Activated T-helper 17 cell treated with anti-CD3 and anti-CD28 coated beads, Interleukin-2, amount 50 U/mL, for 72 hours (primary cell): Measurements from ENCODE around the gene RAD54L. TPM values are rescaled to one million over a fixed set of nuclear protein-coding genes. Genes with fewer than 3 reads are reported as not detected.
"Not testable (repeated sequence)": the region's sequence is repeated elsewhere in the genome, so short reads cannot be mapped to it uniquely, and the experiment has no call there.

Experiments used
- ATAC-seq: fragments of 150-1000 bp; cut with Tn5 transposase; replicated peaks from 2 replicates; pipeline ENCODE4 v1.10.0; 2021; ENCODE audit warnings: mild to moderate bottlenecking, moderate library complexity
- H3K27ac Mint-ChIP-seq: one replicate; pipeline ENCODE4 v1.8.0; 2022; ENCODE audit warnings: mixed read lengths
- H3K27me3 Mint-ChIP-seq: one replicate; pipeline ENCODE4 v1.8.0; 2022; ENCODE audit warnings: mixed read lengths
- H3K36me3 Mint-ChIP-seq: one replicate; pipeline ENCODE4 v1.8.0; 2022; ENCODE audit warnings: low read depth, mild to moderate bottlenecking, mixed read lengths
- H3K4me1 Mint-ChIP-seq: one replicate; pipeline ENCODE4 v1.8.0; 2022; ENCODE audit warnings: mixed read lengths
- H3K4me3 Mint-ChIP-seq: one replicate; pipeline ENCODE4 v1.8.0; 2022; ENCODE audit warnings: mild to moderate bottlenecking, mixed read lengths
- H3K9me3 Mint-ChIP-seq: one replicate; pipeline ENCODE4 v1.8.0; 2022; ENCODE audit warnings: mixed read lengths
- total RNA-seq, 2 donors: library from RNA; stranded (reverse); gene quantifications; one replicate each; pipeline ENCODE4 v1.2.3, GENCODE V29; 2022

RAD54L gene
- total RNA-seq, 2 donors from 2014 or later: 50.8 to 56.5 TPM

DNA sequence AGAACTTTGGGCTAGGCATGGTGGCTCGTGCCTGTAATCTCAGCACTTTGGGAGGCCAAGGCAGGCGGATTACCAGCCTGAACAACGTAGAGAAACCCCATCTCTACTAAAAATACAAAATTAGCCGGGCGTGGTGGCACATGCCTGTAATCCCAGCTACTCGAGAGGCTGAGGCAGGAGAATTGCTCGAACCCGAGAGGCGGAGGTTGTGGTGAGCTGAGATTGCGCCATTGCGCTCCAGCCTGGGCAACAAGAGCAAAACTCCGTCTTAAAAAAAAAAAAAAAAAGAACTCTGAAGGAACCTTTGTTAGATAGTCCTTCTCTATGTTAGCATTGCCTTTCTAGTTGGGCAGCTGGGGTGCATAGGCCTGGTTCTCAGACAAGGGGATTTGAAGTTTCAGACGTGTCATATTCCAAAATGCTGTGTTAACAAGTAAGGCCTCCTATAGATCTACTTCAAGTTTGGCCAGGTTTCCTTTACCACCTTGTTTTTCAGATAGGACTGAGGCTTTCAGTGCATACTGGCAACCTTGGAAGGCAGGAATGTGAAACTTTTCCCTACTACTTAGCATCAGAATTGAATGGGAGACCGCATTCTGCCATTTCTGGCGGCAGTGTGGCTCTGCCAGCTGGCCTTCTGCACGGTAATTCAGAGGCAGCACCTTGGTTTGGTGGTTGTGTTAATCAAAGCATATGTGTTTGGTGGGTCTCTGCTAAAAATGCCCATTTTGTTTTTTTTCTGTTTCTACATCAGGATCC lies 62.0 kb downstream of the RAD54L start:
- no peaks in the 10 kb centered on the region for H3K27me3 Mint-ChIP-seq
- H3K27ac Mint-ChIP-seq: no peak overlapping the region
- H3K4me1 Mint-ChIP-seq: peaks cover 18% of the 10 kb centered on the region
- ATAC-seq: no peak
- peaks cover 100% of the 10 kb centered on the region for H3K36me3 Mint-ChIP-seq
- H3K9me3 Mint-ChIP-seq: no peaks in the 10 kb centered on the region
- no peak overlapping the region for H3K4me3 Mint-ChIP-seq

DNA sequence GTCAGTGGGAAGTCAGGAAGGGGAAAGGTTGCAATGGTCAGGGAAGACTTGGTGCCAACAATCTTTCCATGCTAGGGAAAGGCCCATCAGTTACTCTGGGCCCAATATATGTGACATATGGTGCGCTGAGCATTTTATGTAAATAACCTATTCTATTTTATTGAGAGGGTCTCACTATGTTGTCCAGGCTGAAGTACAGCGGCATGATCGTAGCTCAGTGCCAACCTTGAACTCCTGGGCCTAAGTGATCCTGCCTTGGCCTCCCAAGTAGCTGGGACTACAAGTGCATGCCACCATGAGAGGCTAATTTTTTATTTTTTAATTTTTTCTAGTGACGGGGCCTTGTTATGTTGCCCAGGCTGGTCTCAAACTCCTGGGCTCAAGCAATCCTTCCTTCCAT lies 62.8 kb downstream of the RAD54L start:
- peaks cover 100% of the 10 kb centered on the region for H3K36me3 Mint-ChIP-seq
- ATAC-seq: no peak
- no peak overlapping the region for H3K27ac Mint-ChIP-seq
- no peaks in the 10 kb centered on the region for H3K9me3 Mint-ChIP-seq
- peaks cover 18% of the 10 kb centered on the region for H3K4me1 Mint-ChIP-seq
- H3K4me3 Mint-ChIP-seq: no peak overlapping the region
- H3K27me3 Mint-ChIP-seq: no peaks in the 10 kb centered on the region

DNA sequence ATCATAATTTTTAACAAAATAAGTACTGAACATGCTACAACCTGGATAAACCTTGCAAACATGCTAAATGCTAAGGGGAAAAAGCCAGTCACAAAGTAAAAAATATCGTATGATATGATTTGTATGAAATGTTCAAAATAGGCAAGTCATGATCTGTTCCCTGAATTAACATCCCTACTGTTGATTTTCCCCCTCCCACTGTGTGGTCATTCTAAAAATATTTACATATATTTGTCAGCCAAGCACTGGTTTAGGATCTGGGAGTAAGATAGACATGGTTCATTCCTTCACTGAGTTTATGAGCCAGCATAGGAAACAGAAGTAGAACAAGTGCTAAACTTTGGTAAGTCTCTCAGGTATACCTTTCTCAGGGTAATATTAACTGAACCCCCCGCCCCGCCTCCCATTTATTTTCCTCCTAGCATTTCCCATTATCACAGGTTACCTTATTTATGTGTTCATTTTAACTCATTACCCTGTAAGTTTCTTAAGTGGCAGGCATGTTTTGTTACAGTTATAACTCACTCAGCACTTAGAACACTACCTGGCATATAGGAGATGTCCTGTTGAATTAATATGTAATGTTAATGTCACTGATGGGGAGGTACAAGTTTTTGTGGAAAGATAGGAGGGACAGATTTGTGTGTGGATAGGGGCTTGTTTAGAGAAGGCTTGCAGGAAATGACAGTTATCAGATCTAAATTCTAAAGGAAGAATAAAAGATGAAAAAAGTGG lies 68.3 kb downstream of the RAD54L start:
- no peak for ATAC-seq
- Mint-ChIP-seq H3K9me3 (no peaks in the 10 kb centered on the region), H3K27me3 (no peaks in the 10 kb centered on the region), H3K27ac (no peak overlapping the region), H3K4me1 (no peaks in the 10 kb centered on the region), H3K4me3 (no peak overlapping the region), H3K36me3 (peaks cover 70% of the 10 kb centered on the region)

DNA sequence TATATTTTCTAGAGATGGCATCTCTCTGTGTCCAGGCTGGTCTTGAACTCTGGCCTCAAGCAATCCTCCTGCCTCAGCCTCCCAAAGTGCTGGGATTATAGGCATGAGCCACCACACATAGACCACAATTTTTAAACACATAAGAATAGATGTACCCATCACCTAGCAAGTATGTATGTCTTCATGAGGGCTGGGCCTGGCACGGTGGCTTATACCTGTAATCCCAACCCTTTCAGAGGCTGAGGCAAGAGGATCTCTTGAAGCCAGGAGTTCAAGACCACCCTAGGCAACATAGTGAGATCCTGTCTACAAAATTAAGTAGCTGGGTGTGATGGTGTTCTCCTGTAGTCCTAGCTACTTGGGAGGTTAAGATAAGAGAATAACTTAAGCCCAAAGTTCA lies 69.8 kb downstream of the RAD54L start:
- ATAC-seq: no peak
- H3K9me3 Mint-ChIP-seq: no peaks in the 10 kb centered on the region
- H3K27me3 Mint-ChIP-seq: no peaks in the 10 kb centered on the region
- H3K36me3 Mint-ChIP-seq: peaks cover 55% of the 10 kb centered on the region
- no peaks in the 10 kb centered on the region for H3K4me1 Mint-ChIP-seq
- no peak overlapping the region for H3K27ac Mint-ChIP-seq
- no peak overlapping the region for H3K4me3 Mint-ChIP-seq

DNA sequence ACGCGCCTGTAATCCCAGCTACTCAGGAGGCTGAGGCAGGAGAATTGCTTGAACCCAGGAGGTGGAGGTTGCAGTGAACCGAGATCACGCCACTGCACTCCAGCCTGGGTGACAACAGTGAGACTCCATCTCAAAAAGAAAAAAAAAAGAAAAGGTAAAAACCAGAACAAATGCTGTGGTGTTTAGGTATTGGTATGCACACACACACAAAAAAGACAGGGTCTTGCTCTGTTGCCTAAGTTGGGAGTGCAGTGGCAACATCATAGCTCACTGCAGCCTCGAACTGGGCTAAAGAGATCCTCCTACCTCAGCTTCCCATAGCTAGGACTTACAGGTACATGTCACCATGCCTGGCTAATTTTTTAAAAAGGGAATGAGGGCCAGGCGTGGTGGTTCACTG lies 71.7 kb downstream of the RAD54L start:
- not testable (repeated sequence) for H3K27ac Mint-ChIP-seq, ATAC-seq, H3K4me1 Mint-ChIP-seq, H3K4me3 Mint-ChIP-seq, H3K27me3 Mint-ChIP-seq, H3K9me3 Mint-ChIP-seq
- peaks cover 35% of the 10 kb centered on the region for H3K36me3 Mint-ChIP-seq

DNA sequence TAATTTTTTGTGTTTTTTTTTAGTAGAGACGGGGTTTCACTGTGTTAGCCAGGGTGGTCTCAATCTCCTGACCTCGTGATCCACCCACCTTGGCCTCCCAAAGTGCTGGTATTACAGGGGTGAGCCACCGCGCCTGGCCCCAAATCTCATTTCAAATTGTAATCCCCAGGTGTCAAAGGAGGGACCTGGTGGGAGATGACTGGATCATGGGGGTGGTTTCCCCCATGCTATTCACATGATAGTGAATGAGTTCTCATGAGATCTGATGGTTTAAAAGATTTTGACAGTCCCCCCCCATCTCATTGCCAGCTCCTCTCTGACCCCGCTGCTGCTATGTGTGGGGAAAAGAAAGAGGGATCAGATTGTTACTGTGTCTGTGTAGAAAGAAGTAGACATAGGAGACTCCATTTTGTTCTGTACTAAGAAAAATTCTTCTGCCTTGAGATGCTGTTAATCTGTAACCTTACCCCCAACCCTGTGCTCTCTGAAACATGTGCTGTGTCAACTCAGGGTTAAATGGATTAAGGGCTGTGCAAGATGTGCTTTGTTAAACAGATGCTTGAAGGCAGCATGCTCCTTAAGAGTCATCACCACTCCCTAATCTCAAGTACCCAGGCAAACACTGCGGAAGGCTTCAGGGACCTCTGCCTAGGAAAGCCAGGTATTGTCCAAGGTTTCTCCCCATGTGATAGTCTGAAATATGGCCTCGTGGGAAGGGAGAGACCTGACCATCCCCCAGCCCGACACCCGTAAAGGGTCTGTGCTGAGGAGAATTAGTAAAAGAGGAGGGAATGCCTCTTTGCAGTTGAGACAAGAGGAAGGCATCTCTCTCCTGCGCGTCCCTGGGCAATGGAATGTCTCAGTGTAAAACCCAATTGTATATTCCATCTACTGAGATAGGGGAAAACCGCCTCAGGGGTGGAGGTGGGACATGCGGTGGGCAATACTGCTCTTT lies 72.7 kb downstream of the RAD54L start:
- H3K9me3 Mint-ChIP-seq, H3K4me1 Mint-ChIP-seq, H3K4me3 Mint-ChIP-seq, ATAC-seq, H3K27me3 Mint-ChIP-seq, H3K27ac Mint-ChIP-seq: not testable (repeated sequence)
- H3K36me3 Mint-ChIP-seq: peaks cover 26% of the 10 kb centered on the region

DNA sequence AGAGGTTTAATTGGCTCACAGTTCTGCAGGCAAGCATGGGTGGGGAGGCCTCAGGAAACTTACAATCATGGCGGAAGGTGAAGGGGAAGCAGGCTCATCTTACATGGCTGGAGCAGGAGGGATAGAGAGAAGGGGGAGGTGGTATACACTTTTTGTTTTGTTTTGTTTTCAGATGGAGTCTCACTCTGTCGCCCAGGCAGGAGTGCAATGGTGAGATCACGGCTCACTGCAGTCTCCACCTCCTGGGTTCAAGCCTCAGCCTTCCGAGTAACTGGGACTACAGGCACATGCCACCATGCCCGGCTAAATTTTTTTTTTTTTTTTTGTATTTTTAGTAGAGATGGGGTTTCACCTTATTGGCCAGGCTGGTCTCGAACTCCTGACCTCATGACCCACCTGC lies 74.6 kb downstream of the RAD54L start:
- not testable (repeated sequence) for H3K9me3 Mint-ChIP-seq, H3K27me3 Mint-ChIP-seq, H3K4me3 Mint-ChIP-seq, H3K27ac Mint-ChIP-seq, H3K36me3 Mint-ChIP-seq, H3K4me1 Mint-ChIP-seq, ATAC-seq

DNA sequence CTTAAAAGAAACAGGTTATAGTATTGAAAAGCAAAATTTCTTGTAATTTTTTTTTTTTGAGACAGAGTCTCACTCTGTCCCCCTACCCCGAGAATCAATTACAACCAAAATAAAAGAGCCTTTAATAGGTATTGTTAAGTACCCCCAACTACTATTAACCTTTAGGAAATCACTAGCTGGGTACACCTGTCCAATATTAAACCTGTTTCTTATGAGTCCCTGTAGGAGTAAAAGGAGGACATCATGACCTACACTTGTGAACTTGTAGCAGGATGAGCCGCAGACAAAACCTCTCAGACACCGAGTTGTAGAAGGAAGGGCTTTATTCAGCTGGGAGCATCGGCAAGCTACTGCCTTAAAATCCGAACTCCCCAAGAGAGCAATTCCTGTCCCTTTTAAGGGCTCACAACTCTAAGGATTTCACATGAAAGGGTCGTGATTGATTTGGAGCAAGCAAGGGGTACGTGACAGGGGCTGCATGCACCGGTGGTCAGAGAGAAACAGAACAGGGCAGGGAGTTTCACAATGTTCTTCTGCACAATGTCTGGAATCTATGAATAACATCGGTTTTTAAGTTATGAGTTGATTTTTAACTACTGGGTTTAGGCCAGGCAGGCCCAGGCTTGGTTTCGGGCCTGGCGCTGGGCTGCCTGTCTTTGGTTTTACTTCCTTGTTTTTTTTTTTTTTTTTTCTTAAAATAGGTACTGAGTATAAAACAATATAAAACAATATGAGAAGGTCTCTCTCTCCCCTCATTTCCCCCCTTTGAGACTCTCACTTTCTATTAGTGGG lies 77.9 kb downstream of the RAD54L start:
- not testable (repeated sequence) for H3K36me3 Mint-ChIP-seq, ATAC-seq, H3K27me3 Mint-ChIP-seq, H3K27ac Mint-ChIP-seq, H3K9me3 Mint-ChIP-seq, H3K4me3 Mint-ChIP-seq, H3K4me1 Mint-ChIP-seq

Other genes with a start within 250 kb of the RAD54L start
- gene PIK3R3, start 115.1 kb upstream of the RAD54L start, total RNA-seq: 1 to 10 TPM in 1 of 2 donors, under 1 TPM in 1; 0.56 to 2.2 TPM
- gene TSPAN1, start 72.7 kb upstream of the RAD54L start, total RNA-seq: not detected
- not detected for gene P3R3URF, start 71.3 kb upstream of the RAD54L start, total RNA-seq
- 10 to 100 TPM; 36.0 to 40.6 TPM for gene POMGNT1, start 49.3 kb upstream of the RAD54L start, total RNA-seq
- gene LURAP1, start 44.4 kb upstream of the RAD54L start, total RNA-seq: under 1 TPM in 1 of 2 donors, not detected in 1; 0.24 TPM
- 10 to 100 TPM; 30.1 to 37.7 TPM for gene LRRC41, start 55.9 kb downstream of the RAD54L start, total RNA-seq
- 100 to 1,000 TPM; 272 to 374 TPM for gene UQCRH, start 55.9 kb downstream of the RAD54L start, total RNA-seq
- 10 to 100 TPM; 23.3 to 24.5 TPM for gene NSUN4, start 93.0 kb downstream of the RAD54L start, total RNA-seq
- gene FAAH, start 146.6 kb downstream of the RAD54L start, total RNA-seq: 1 to 10 TPM; 2.1 to 5.6 TPM
- under 1 TPM; 0.43 to 0.58 TPM for gene DMBX1, start 242.1 kb downstream of the RAD54L start, total RNA-seq